Karpas-422 (cell line): ENCODE measurements around the gene ZNF397. TPM values are rescaled to one million over a fixed set of nuclear protein-coding genes. Genes with fewer than 3 reads are reported as not detected.

Source experiments
- DNase-seq: peaks from one replicate; pipeline ENCODE4 v3.0.0-alpha.2; 2015
- H2AFZ ChIP-seq: fragments of 200-600 bp; sonication (generic); 2 replicates; pipeline ENCODE4 v1.6.1; 2014; ENCODE audit warnings: antibody characterized with exemption, low read length, mixed read lengths
- H3K27ac ChIP-seq: fragments of 200-600 bp; sonication (generic); 2 replicates; pipeline ENCODE4 v1.5.1; 2014; ENCODE audit warnings: mild to moderate bottlenecking, low read length, moderate library complexity
- H3K27me3 ChIP-seq: fragments of 200-600 bp; sonication (generic); 2 replicates; pipeline ENCODE4 v1.6.1; 2014; ENCODE audit warnings: low read length, mixed read lengths
- H3K36me3 ChIP-seq: fragments of 200-600 bp; sonication (generic); 2 replicates; pipeline ENCODE4 v1.6.1; 2014; ENCODE audit warnings: low read length, mixed read lengths; ENCODE audit not compliant: insufficient read depth
- H3K4me1 ChIP-seq: fragments of 200-600 bp; sonication (generic); 2 replicates; pipeline ENCODE4 v1.6.1; 2014; ENCODE audit warnings: mild to moderate bottlenecking, low read length, mixed read lengths
- H3K4me2 ChIP-seq: fragments of 200-600 bp; sonication (generic); 2 replicates; pipeline ENCODE4 v1.6.1; 2014; ENCODE audit warnings: low read length, low read depth, mild to moderate bottlenecking; ENCODE audit not compliant: poor library complexity, severe bottlenecking
- H3K4me3 ChIP-seq: fragments of 200-600 bp; sonication (generic); 2 replicates; pipeline ENCODE4 v1.5.1; 2014; ENCODE audit warnings: mild to moderate bottlenecking, antibody characterized with exemption, low read length, mixed read lengths
- H3K79me2 ChIP-seq: fragments of 200-600 bp; sonication (generic); 2 replicates; pipeline ENCODE4 v1.6.1; 2014; ENCODE audit warnings: mild to moderate bottlenecking, low read length, mixed read lengths
- H3K9ac ChIP-seq: fragments of 200-600 bp; sonication (generic); 2 replicates; pipeline ENCODE4 v1.6.0; 2014; ENCODE audit warnings: low read length
- H3K9me2 ChIP-seq: fragments of 200-600 bp; sonication (generic), shearing (Covaris generic); replicated peaks from 2 replicates; pipeline ENCODE4 v1.6.0; 2014; ENCODE audit warnings: mild to moderate bottlenecking, low read length, moderate library complexity; ENCODE audit not compliant: insufficient read depth
- H3K9me3 ChIP-seq: fragments of 300-700, 200-600 bp; sonication (generic); 2 replicates; pipeline ENCODE4 v1.6.1; 2014; ENCODE audit warnings: low read length, mixed read lengths
- H4K20me1 ChIP-seq: fragments of 200-600 bp; sonication (generic); 2 replicates; pipeline ENCODE4 v1.6.1; 2014; ENCODE audit warnings: mild to moderate bottlenecking, antibody characterized with exemption, low read length, low read depth; ENCODE audit not compliant: insufficient read depth
- total RNA-seq: library from RNA; depleted of rRNA; stranded (reverse); fragments of >200 nt; shearing (Covaris generic); gene quantifications from 2 replicates; pipeline ENCODE4 v1.2.3, GENCODE V29; 2014; ENCODE audit warnings: low replicate concordance

The ZNF397 gene
- total RNA-seq, 1 experiment from 2014 or later, result 36.4 TPM

DNA sequence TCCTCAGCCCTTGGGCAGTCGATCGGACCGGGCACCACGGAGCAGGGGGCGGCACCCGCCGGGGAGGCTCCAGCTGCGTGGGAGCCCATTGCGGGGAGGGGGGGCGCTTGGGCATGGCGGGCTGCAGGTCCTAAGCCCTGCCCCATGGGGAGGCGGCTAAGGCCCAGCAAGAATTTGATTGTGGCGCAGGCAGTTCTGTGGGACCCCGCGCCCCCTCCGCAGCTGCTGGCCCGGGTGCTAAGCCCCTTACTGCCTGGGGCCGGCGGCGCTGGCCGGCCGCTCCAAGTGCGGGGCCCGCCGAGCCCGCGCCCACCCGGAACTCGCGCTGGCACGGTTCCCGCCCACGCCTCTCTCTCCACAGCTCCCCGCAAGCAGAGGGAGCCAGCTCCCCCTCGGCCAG, 30.8 kb downstream of the ZNF397 start:
- no peaks in the 10 kb centered on the region for H3K9me2 ChIP-seq
- H3K27me3 ChIP-seq, result no peaks in the 10 kb centered on the region
- no peak overlapping the region for H2AFZ ChIP-seq
- no peak overlapping the region for H3K27ac ChIP-seq
- no peaks in the 10 kb centered on the region for H3K79me2 ChIP-seq
- no peak overlapping the region for H3K4me3 ChIP-seq
- H4K20me1 ChIP-seq, result no peaks in the 10 kb centered on the region
- H3K36me3 ChIP-seq, result peaks cover 5% of the 10 kb centered on the region; the same call in 1 of the 2 replicates
- no peaks in the 10 kb centered on the region for H3K4me1 ChIP-seq
- peaks cover 18% of the 10 kb centered on the region for H3K9me3 ChIP-seq
- no peak overlapping the region for H3K9ac ChIP-seq
- no peak for DNase-seq
- no peak overlapping the region for H3K4me2 ChIP-seq

DNA sequence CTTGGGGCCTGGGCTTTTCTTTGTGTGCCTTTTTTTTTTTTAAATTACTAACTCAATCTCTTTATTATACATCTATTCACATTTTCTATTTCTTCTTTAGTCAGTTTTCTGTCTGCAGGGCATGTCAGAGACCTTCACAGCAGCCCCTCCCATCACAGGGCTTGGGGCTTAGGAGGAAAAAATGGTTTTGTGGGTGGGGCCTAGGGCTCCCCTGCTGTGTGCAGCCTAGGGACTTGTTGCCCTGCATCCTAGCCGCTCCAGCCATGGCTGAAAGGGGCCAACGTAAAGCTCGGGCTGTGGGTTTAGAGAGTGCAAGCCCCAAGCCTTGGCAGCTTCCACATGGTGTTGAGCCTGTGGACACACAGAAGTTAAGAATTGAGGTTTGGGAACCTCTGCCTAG, 35.4 kb downstream of the ZNF397 start:
- no peak for DNase-seq
- H3K9ac ChIP-seq, result no peak overlapping the region
- H3K27me3 ChIP-seq, result no peaks in the 10 kb centered on the region
- H3K27ac ChIP-seq, result no peak overlapping the region
- peaks cover 13% of the 10 kb centered on the region; the same call in 1 of the 2 replicates for H3K9me3 ChIP-seq
- H3K4me2 ChIP-seq, result no peak overlapping the region
- no peak overlapping the region for H2AFZ ChIP-seq
- no peaks in the 10 kb centered on the region for H4K20me1 ChIP-seq
- no peaks in the 10 kb centered on the region; the same call in 1 of the 2 replicates for H3K36me3 ChIP-seq
- H3K9me2 ChIP-seq, result no peaks in the 10 kb centered on the region
- H3K4me3 ChIP-seq, result no peak overlapping the region
- H3K4me1 ChIP-seq, result no peaks in the 10 kb centered on the region
- H3K79me2 ChIP-seq, result peaks cover 8% of the 10 kb centered on the region

DNA sequence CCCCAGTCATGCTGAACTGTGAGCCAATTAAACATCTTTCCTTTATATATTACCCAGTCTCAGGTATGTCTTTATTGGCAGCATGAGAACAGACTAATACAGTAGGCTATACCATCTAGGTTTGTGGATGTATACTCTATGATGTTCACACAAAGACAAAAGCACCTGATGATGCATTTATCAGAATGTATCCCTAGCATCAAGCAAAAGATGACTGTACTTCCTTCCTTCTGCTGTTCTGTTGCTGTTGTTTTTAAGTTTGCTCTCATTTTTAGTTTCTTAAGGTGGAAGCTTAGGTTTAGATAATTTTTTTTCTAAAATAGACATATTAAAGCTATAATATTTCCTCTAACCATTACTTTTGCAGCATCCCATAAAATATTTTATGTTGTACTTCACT, 36.8 kb downstream of the ZNF397 start:
- Histone ChIP-seq H3K36me3 (peaks cover 3% of the 10 kb centered on the region; the same call in 1 of the 2 replicates), H3K4me3 (no peak overlapping the region), H2AFZ (no peak overlapping the region), H3K4me1 (no peaks in the 10 kb centered on the region), H3K4me2 (no peak overlapping the region), H3K9ac (no peak overlapping the region), H3K9me2 (no peaks in the 10 kb centered on the region), H3K9me3 (peaks cover 13% of the 10 kb centered on the region; the same call in 1 of the 2 replicates), H4K20me1 (no peaks in the 10 kb centered on the region), H3K27me3 (no peaks in the 10 kb centered on the region), H3K79me2 (peaks cover 8% of the 10 kb centered on the region), H3K27ac (no peak overlapping the region)
- no peak for DNase-seq

DNA sequence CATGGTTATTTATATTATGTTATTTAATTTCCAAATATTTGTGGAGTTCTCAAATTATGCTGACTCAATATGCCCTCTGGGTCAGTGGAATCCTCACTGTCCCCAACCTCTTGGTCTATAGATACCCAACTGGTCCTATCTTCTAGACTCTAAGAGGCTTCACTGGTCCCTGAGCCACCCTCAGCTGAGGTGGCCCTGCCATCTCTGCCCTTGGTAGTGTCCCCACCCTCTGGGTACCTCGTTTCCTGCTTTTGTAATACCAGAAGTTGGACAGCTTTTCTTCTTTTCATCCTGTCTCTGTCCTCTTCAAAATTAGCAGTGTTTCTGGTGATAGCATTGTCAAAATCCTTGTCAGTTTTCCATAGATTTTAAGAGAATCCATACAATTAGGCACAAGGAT, 37.3 kb downstream of the ZNF397 start:
- DNase-seq, result no peak
- Histone ChIP-seq H3K36me3 (peaks cover 5% of the 10 kb centered on the region; the same call in 1 of the 2 replicates), H3K9me2 (no peaks in the 10 kb centered on the region), H3K4me3 (no peak overlapping the region), H3K4me1 (no peaks in the 10 kb centered on the region), H4K20me1 (no peaks in the 10 kb centered on the region), H3K79me2 (peaks cover 8% of the 10 kb centered on the region), H3K9me3 (peaks cover 13% of the 10 kb centered on the region; the same call in 1 of the 2 replicates), H3K4me2 (no peak overlapping the region), H3K9ac (no peak overlapping the region), H2AFZ (no peak overlapping the region), H3K27ac (no peak overlapping the region), H3K27me3 (no peaks in the 10 kb centered on the region)

DNA sequence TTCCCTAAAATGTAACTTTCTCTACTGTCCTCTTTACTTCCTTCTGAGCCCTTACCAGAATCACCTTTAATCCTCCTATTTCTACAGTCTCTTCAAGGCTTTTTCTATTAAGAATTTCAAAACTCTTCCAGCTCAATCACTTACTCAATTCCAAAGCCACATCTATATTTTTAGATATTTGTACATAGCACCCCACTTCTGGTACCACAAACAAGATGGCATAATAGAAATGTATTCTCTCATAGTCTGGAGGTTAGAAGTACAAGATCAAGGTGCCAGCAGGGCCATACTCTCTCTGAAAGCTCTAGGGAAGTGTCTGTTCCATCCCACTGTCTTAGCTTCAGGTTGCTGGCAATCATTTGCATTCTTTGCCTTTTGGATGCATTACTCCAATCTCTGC, 38.1 kb downstream of the ZNF397 start:
- Histone ChIP-seq H3K9ac (no peak overlapping the region), H3K4me1 (no peaks in the 10 kb centered on the region), H3K9me3 (peaks cover 7% of the 10 kb centered on the region), H3K27me3 (no peaks in the 10 kb centered on the region), H3K27ac (no peak overlapping the region), H3K79me2 (peaks cover 9% of the 10 kb centered on the region), H4K20me1 (no peaks in the 10 kb centered on the region), H3K36me3 (peaks cover 10% of the 10 kb centered on the region; the same call in 1 of the 2 replicates), H3K4me2 (no peak overlapping the region), H3K4me3 (no peak overlapping the region), H3K9me2 (no peaks in the 10 kb centered on the region), H2AFZ (no peak overlapping the region)
- DNase-seq, result no peak

DNA sequence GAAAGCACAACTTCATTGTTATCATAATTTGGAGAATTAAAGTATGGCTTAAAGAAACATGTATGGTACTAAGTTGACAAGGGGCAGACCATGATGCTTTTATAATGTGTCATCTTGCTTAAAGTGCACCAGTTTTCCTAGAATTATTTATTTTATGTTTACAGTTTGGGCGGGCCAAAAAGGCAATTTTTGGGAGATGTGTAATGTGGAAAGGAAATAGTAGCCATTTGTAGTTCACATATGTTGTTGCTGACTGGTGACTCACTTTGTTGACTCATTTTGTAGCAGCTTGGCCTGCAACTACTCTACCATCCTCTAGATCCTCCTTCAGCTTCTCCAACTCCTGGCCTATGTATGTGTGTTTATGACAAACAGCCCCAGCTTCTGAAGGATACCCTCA, 41.5 kb downstream of the ZNF397 start:
- Histone ChIP-seq H3K9ac (no peak overlapping the region), H4K20me1 (no peaks in the 10 kb centered on the region), H3K4me2 (no peak overlapping the region), H3K36me3 (peaks cover 25% of the 10 kb centered on the region), H3K79me2 (peaks cover 40% of the 10 kb centered on the region), H2AFZ (no peak overlapping the region), H3K4me3 (no peak overlapping the region), H3K27me3 (no peaks in the 10 kb centered on the region), H3K9me3 (peaks cover 32% of the 10 kb centered on the region), H3K27ac (no peak overlapping the region), H3K9me2 (no peaks in the 10 kb centered on the region), H3K4me1 (no peaks in the 10 kb centered on the region)
- DNase-seq, result no peak

DNA sequence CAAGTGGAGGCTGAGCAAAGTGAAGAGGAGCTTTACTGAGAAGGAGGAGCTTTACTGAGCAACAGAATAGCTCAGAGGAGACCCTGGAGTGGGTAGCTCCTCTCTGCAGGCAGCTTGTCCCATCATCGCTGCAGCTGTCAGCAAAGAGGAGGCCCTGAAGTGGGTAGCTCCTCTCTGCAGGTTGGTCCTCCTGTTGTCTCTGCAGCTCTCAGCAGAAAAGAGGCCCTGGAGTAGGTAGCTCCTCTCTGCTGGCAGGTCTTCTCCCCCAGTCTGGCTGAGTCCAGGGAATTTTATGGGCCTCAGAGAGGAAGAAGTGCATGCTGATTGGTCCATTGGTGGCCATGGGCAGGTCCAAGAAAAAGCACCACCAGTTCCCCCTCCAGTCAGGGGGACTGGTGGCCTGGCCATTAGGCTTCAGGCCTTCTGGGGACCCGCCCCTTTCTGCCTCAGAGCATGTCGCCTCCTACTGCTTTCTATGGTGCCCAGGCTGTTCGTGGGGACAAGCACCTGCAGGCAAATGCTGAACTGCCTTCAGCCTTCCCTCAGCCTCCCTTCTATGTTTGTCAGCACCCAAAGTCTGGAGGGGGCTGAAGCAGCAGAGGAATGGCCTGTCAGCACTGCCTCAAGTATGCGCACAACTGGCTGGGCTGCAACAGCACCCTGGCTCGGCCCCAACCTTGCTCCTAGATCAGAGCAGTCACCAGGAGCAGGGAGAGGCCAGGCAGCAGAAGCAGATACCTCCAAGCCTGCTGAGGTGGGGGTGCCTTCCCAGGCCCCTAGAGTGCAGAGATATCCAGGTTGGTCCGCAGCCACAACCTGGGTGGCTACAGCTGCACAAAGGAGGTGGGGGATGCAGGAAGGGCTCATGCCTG, 43.3 kb downstream of the ZNF397 start:
- H3K27me3 ChIP-seq, result no peaks in the 10 kb centered on the region
- H3K4me2 ChIP-seq, result no peak overlapping the region
- H3K9me2 ChIP-seq, result no peaks in the 10 kb centered on the region
- H2AFZ ChIP-seq, result no peak overlapping the region
- H3K27ac ChIP-seq, result no peak overlapping the region
- DNase-seq, result no peak
- H3K4me1 ChIP-seq, result peaks cover 3% of the 10 kb centered on the region; the same call in 1 of the 2 replicates
- no peaks in the 10 kb centered on the region for H4K20me1 ChIP-seq
- H3K9me3 ChIP-seq, result peaks cover 33% of the 10 kb centered on the region
- peaks cover 50% of the 10 kb centered on the region for H3K79me2 ChIP-seq
- no peak overlapping the region for H3K9ac ChIP-seq
- H3K4me3 ChIP-seq, result no peak overlapping the region
- H3K36me3 ChIP-seq, result peaks cover 31% of the 10 kb centered on the region

DNA sequence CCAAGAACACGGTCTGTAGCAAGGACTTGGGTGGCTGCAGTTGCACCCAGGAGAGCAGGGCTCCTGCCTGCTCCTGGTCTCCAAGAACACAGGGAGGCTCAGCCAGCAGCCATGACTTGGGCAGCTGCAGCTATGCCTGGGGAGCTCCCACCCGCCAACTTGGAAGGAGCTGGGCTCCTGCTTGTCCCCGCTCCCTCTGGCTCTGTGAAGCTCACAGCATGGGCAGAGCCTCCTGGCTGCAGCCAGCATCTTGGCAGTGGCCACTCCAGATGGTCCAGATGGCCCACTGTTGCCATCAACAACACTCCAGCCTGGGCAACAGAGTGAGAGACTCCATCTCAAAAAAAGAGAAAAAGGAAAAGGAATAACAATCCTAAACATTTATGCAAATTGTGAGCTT, 44.0 kb downstream of the ZNF397 start:
- Histone ChIP-seq H3K27ac (no peak overlapping the region), H3K36me3 (peaks cover 31% of the 10 kb centered on the region), H3K79me2 (peaks cover 57% of the 10 kb centered on the region), H3K4me1 (peaks cover 6% of the 10 kb centered on the region; the same call in 1 of the 2 replicates), H2AFZ (no peak overlapping the region), H3K9me3 (peaks cover 33% of the 10 kb centered on the region), H3K9ac (no peak overlapping the region), H3K9me2 (no peaks in the 10 kb centered on the region), H3K4me3 (no peak overlapping the region), H4K20me1 (no peaks in the 10 kb centered on the region), H3K27me3 (no peaks in the 10 kb centered on the region), H3K4me2 (no peak overlapping the region)
- DNase-seq, result no peak
